ENCODE data around the gene HAPLN2.
A peak's percentile ranks its signal among the peaks of the same experiment; 100 is the strongest.

Gene HAPLN2

DNA sequence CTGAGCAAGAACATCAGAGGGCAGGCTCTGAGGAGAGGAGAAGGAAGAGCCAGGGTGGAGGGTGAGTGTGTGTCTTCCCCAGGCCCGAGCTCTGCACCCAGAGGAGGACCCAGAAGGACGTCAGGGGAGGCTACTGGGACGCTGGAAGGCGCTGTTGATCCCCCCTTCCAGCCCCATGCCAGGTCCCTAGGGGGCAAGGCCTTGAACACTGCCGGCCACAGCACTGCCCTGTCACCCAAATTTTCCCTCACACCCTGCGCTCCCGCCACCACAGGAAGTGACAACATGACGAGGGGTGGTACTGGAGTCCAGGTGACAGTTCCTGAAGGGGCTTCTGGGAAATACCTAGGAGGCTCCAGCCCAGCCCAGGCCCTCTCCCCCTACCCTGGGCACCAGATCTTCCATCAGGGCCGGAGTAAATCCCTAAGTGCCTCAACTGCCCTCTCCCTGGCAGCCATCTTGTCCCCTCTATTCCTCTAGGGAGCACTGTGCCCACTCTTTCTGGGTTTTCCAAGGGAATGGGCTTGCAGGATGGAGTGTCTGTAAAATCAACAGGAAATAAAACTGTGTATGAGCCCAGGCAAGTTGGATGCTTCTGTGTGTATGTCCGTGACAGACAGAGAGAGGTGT is 39.8 kb downstream of the HAPLN2 start:
- H3K27me3 ChIP-seq (ENCODE audit: insufficient read depth, low read depth, severe bottlenecking) = no peaks in the 10 kb centered on the region
- no peaks in the 10 kb centered on the region for H3K9me3 ChIP-seq (ENCODE audit: severe bottlenecking)
- no peak for DNase-seq
- TF ChIP-seq, protein P1, sequence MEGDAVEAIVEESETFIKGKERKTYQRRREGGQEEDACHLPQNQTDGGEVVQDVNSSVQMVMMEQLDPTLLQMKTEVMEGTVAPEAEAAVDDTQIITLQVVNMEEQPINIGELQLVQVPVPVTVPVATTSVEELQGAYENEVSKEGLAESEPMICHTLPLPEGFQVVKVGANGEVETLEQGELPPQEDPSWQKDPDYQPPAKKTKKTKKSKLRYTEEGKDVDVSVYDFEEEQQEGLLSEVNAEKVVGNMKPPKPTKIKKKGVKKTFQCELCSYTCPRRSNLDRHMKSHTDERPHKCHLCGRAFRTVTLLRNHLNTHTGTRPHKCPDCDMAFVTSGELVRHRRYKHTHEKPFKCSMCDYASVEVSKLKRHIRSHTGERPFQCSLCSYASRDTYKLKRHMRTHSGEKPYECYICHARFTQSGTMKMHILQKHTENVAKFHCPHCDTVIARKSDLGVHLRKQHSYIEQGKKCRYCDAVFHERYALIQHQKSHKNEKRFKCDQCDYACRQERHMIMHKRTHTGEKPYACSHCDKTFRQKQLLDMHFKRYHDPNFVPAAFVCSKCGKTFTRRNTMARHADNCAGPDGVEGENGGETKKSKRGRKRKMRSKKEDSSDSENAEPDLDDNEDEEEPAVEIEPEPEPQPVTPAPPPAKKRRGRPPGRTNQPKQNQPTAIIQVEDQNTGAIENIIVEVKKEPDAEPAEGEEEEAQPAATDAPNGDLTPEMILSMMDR (IDR thresholded peaks at IDR 0.05; ENCODE audit: low read depth, low read length) = no peak
- H3K36me3 ChIP-seq = no peaks in the 10 kb centered on the region
- no peak overlapping the region for H3K4me3 ChIP-seq (ENCODE audit: low read depth, low read length)
- no peak overlapping the region for H3K27ac ChIP-seq

DNA sequence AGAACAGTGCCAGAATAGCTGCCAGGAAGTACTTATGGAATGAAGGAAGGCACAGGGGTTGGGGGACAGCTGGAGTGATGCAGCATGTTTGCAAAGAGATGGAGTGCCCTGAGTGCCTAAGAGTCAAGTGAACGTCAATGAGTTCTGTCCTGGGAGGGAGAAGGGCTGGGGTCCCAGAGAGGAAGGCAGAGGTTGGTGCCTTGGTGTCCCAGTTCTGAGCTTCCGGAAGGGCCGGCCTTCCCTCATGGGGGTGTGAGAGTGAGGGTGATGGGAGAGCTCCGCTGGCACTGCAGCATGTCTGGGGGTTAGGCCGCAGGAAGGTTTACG is 40.4 kb downstream of the HAPLN2 start:
- TF ChIP-seq, protein P1 (IDR thresholded peaks at IDR 0.05; ENCODE audit: low read depth, low read length) = no peak
- no peak for DNase-seq
- no peaks in the 10 kb centered on the region for H3K27me3 ChIP-seq (ENCODE audit: insufficient read depth, low read depth, severe bottlenecking)
- H3K27ac ChIP-seq = 0 out of 2 replicates have a peak overlapping the region, but pooled peaks have one; percentile 2
- no peaks in the 10 kb centered on the region for H3K36me3 ChIP-seq
- no peak overlapping the region for H3K4me3 ChIP-seq (ENCODE audit: low read depth, low read length)
- no peaks in the 10 kb centered on the region for H3K9me3 ChIP-seq (ENCODE audit: severe bottlenecking)

DNA sequence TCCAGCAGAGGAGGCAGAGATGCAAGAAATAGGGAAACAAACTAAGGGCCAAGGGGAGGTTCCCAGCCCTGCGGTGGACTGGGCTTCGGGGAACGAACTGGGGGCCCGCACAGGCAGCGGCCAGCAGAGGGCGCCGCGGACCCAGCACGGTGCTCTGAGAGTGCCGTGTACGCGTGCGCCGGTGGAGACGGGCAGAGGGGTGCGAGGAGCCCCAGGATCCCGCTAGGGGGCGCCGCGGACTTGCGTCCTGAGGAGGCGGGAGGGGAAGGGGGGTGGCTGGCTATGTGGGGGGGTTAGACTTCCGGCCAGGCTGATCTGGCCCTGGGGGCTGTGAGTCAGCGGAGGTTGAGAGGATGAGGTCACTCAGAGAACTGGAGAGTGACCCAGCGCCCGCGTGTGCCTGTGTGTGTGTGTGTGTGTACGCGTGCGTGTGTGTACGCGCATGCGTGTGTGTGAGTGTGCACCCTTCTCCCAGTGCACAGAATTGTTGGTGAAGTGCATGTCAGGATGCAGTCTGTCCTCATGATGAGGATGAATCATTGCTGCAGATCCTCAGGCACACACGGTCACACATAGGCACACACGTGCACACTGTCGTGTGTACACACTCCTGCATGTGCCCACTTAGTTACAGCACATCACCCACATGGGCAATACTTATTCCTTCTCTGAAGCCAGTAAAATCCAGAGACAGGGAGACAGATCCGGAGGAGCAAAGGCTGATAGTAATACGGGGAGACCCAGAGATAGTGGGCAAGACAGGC is 41.0 kb downstream of the HAPLN2 start:
- Histone ChIP-seq H3K4me3 (ENCODE audit: low read depth, low read length) (no peak overlapping the region), H3K27ac (peak overlapping the region; percentile 97), H3K36me3 (no peaks in the 10 kb centered on the region), H3K27me3 (ENCODE audit: insufficient read depth, low read depth, severe bottlenecking) (no peaks in the 10 kb centered on the region), H3K9me3 (ENCODE audit: severe bottlenecking) (no peaks in the 10 kb centered on the region)
- TF ChIP-seq, protein P1 (IDR thresholded peaks at IDR 0.05; ENCODE audit: low read depth, low read length) = peak; percentile 99
- DNase-seq = peak; percentile 100

DNA sequence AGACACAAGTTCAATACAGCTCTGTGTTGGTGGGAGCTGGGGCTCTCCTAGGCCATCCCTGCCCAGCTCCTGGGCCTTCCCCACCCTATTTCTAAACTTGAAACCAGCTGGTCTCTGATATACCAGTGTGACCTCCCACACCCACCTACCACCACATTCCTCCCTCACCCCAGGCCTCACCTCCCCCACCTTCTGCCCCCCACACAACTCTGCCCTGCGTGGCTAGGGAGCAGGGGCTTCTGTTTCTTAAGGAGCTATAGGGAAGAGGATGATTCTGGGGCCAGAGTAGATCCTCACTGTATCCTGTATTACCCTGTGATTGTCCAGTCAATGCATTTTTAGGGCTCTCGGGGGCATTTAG is 41.5 kb downstream of the HAPLN2 start:
- Histone ChIP-seq H3K9me3 (ENCODE audit: severe bottlenecking) (no peaks in the 10 kb centered on the region), H3K4me3 (ENCODE audit: low read depth, low read length) (peak overlapping the region; percentile 17), H3K27me3 (ENCODE audit: insufficient read depth, low read depth, severe bottlenecking) (no peaks in the 10 kb centered on the region), H3K36me3 (no peaks in the 10 kb centered on the region), H3K27ac (peak overlapping the region; percentile 97)
- TF ChIP-seq, protein P1 (IDR thresholded peaks at IDR 0.05; ENCODE audit: low read depth, low read length) = no peak
- DNase-seq = no peak

DNA sequence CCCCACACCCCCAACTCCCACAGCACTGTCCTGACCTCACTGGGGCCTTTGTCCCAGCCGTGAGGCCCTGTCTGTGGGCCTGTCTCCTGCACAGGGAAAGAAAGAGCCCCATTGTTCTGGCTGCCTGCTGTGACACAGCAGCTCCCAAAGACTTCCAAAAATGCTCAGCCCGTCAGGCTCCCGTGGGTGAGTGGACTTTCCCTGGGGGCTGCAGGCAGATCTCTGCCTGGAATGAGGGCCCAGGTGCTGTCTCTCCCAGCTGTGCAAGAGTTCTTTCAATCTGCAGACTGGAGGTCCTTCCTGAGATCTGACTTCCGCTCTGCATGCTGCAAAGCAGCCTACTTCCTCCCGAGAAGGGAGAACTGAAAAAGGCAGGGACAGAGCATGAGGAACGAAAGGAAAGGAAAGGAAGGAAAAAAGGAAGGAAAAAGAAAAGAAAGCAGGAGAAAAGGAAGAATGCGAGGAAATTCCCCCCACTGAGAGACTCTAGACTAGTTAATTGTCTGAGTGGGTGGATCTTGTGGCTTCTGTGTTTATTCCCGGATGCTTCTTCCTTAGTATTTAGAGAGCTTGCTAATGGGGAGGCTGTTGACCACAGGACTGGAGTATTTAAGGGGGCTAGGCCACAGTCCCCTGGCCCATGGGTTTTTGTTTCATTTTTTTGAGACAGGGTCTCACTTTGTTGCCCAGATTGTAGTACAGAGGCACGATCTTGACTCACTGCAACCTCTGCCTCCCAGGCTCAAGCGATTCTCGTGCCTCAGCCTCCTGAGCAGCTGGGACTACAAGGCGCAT is 43.0 kb downstream of the HAPLN2 start:
- Histone ChIP-seq H3K4me3 (ENCODE audit: low read depth, low read length) (no peak overlapping the region), H3K9me3 (ENCODE audit: severe bottlenecking) (no peaks in the 10 kb centered on the region), H3K36me3 (no peaks in the 10 kb centered on the region), H3K27me3 (ENCODE audit: insufficient read depth, low read depth, severe bottlenecking) (no peaks in the 10 kb centered on the region), H3K27ac (peak overlapping the region; percentile 97)
- TF ChIP-seq, protein P1 (IDR thresholded peaks at IDR 0.05; ENCODE audit: low read depth, low read length) = no peak
- DNase-seq = no peak

All from WERI-Rb-1 (cell line).